ENCODE data around the gene ASB16. TPM values are rescaled to one million over a fixed set of nuclear protein-coding genes. Genes with fewer than 3 reads are reported as not detected.

Gene ASB16
- not detected for total RNA-seq
- long read RNA-seq, partial matches to known transcripts = 0 of 6 reads
- long read RNA-seq, other reads (novel, unspliced or antisense) = 6 of 6 reads

GRCh38 chr17:44170499-44171201 is at the start of gene ASB16:
Gene ASB16, plus strand, starts transcription at chr17:44170704. Its CDS starts 86 bp downstream, at chr17:44170790.
- DNase-seq = no peak
- intact Hi-C loops (cut with DNase I) = no loop called here
- Histone ChIP-seq H3K36me3 (no peaks in the 10 kb centered on the region), H3K4me3 (no peak within 1 kb of the TSS), H3K9me3 (no peaks in the 10 kb centered on the region), H3K4me1 (peaks cover 8% of the 10 kb centered on the region), H3K27me3 (no peaks in the 10 kb centered on the region), H3K27ac (no peak within 1 kb of the TSS)
- peak; percentile 6 for ATAC-seq
- TF ChIP-seq CTCF (IDR thresholded peaks at IDR 0.05) = no peak

- intact Hi-C loops (cut with DNase I) = no loop called here
- DNase-seq (no peak), ATAC-seq (no peak)
- H3K4me1 ChIP-seq = peaks cover 29% of the 10 kb centered on the region
- no peaks in the 10 kb centered on the region for H3K9me3 ChIP-seq
- H3K36me3 ChIP-seq = peaks cover 11% of the 10 kb centered on the region
- H3K4me3 ChIP-seq = no peak overlapping the region
- H3K27me3 ChIP-seq = no peaks in the 10 kb centered on the region
- no peak for TF ChIP-seq CTCF (IDR thresholded peaks at IDR 0.05)
- H3K27ac ChIP-seq = no peak overlapping the region
These were observed 49.5 kb upstream of the ASB16 start for GRCh38 chr17:44120851-44121605.

- intact Hi-C loops (cut with DNase I) = no loop called here
- no peak for TF ChIP-seq CTCF (IDR thresholded peaks at IDR 0.05)
- H3K4me1 ChIP-seq = peaks cover 29% of the 10 kb centered on the region
- H3K4me3 ChIP-seq = peak overlapping the region; percentile 99
- peak overlapping the region; percentile 91 for H3K27ac ChIP-seq
- no peak for DNase-seq
- no peak for ATAC-seq
- no peaks in the 10 kb centered on the region for H3K9me3 ChIP-seq
- H3K27me3 ChIP-seq = no peaks in the 10 kb centered on the region
- no peaks in the 10 kb centered on the region for H3K36me3 ChIP-seq
These were observed 48.3 kb upstream of the ASB16 start for GRCh38 chr17:44121997-44122815.

- Histone ChIP-seq H3K4me1 (peaks cover 29% of the 10 kb centered on the region), H3K27ac (peak overlapping the region; percentile 91), H3K36me3 (no peaks in the 10 kb centered on the region), H3K27me3 (no peaks in the 10 kb centered on the region), H3K4me3 (peak overlapping the region; percentile 99), H3K9me3 (no peaks in the 10 kb centered on the region)
- DNase-seq (no peak), ATAC-seq (no peak)
- TF ChIP-seq CTCF (IDR thresholded peaks at IDR 0.05) = no peak
- intact Hi-C loops (cut with DNase I) = no loop called here
These were observed 47.6 kb upstream of the ASB16 start for GRCh38 chr17:44122816-44123355.

- intact Hi-C loops (cut with DNase I) = no loop called here
- no peaks in the 10 kb centered on the region for H3K36me3 ChIP-seq
- H3K27me3 ChIP-seq = no peaks in the 10 kb centered on the region
- DNase-seq (peak; percentile 98), ATAC-seq (peak; percentile 97)
- TF ChIP-seq CTCF (IDR thresholded peaks at IDR 0.05) = peak; percentile 58
- peak within 1 kb of the TSS; percentile 91 for H3K27ac ChIP-seq
- H3K9me3 ChIP-seq = no peaks in the 10 kb centered on the region
- peak within 1 kb of the TSS; percentile 99 for H3K4me3 ChIP-seq
- peaks cover 29% of the 10 kb centered on the region for H3K4me1 ChIP-seq
These were observed 47.0 kb upstream of the ASB16 start, which contains the start of gene HDAC5 for GRCh38 chr17:44123356-44124117. Gene HDAC5, minus strand, starts transcription at chr17:44123641. Its CDS starts 6,126 bp downstream, at chr17:44117515.
